HG03520 (cell line): ENCODE measurements around the gene PLPP4.
"Not testable (repeated sequence)": the region's sequence is repeated elsewhere in the genome, so short reads cannot be mapped to it uniquely, and the experiment has no call there.

Experiments
- ATAC-seq: cut with Tn5 transposase; IDR thresholded peaks from one replicate; pipeline ENCODE4 v1.9.1; 2021; ENCODE audit warnings: mild to moderate bottlenecking, moderate library complexity; ENCODE audit not compliant: unreplicated experiment

The PLPP4 gene

DNA sequence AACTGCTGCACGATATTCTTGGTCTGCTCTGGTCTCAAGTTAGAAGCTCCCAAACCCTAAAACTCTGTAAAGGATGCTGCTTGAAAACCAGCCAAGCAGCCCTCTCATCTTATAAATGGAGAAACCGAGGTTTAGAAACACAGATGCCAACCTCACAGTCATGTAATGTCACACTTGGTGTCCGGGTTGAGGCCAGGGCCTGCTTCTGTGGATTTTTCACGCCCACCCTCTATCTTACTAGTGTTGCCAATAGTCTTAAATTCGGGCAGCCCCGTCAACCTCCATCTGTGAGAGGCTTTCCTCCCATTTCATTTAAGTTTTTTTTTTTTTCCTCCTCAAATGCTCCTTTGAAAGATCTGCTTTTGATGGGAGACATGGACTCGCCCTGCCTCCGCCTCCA, 28.9 kb downstream of the PLPP4 start:
- ATAC-seq = no peak

DNA sequence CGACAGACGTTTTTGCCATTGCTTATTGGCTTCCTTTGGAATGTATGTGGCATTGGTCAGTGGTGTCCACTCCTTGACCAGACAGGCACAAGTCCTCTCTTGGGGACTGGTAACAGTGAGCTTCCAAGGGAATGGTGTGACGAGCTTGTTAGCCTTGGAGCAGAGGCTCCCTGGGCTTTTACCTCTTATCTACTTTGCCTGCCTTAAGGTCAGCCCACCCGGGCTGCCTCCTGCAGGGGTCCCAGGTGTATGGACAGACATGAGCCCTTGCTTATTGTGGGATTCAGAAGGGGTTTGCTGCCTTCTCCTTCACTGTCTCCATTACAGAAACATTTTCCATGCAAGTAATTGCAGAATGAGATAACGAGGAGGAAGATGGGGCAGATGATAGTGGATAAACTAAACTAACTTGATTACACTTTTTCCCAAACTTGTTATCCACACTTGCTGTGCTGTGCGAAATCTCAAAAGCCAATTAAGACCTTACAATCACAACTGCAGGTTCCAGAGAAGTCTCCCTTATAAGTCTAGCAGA, 29.7 kb downstream of the PLPP4 start:
- no peak for ATAC-seq

DNA sequence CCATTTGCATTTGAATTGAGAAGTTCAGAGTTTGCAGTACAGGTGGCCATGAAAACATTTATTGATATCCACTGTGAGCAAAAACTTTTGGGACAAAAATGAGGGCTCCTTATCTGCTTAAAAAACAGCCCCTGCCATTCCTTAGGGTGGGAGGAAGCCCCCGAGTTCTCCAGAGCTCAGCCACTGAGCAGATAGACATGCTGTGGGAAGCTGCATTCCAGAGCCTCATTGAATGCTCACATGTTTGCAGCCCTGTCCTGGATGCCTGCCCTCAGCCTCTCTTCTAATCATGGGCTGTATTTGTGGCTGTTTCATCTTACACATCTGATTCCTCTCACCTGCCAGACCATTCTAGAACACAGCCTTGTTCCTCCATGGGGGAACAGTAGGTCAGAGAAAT, 33.3 kb downstream of the PLPP4 start:
- ATAC-seq = no peak

DNA sequence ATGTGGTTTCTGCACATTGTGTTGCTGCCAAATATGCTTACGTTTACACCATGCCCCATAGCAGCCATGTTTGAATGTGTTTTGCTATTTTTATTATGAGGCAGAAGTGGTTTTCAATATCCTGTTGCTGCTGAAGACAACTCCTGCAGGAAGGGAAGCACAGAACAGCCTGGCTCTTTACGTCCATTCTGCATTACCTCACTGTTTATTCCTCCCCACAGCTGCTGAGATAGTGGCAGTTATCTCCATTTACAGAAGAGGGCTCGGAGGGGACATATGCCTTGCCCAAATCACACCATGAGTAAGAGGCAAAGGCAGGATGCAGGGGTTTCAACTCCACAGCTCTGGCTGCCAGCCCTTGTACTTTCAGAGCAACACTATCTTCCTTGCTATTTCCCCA, 35.3 kb downstream of the PLPP4 start:
- no peak for ATAC-seq

DNA sequence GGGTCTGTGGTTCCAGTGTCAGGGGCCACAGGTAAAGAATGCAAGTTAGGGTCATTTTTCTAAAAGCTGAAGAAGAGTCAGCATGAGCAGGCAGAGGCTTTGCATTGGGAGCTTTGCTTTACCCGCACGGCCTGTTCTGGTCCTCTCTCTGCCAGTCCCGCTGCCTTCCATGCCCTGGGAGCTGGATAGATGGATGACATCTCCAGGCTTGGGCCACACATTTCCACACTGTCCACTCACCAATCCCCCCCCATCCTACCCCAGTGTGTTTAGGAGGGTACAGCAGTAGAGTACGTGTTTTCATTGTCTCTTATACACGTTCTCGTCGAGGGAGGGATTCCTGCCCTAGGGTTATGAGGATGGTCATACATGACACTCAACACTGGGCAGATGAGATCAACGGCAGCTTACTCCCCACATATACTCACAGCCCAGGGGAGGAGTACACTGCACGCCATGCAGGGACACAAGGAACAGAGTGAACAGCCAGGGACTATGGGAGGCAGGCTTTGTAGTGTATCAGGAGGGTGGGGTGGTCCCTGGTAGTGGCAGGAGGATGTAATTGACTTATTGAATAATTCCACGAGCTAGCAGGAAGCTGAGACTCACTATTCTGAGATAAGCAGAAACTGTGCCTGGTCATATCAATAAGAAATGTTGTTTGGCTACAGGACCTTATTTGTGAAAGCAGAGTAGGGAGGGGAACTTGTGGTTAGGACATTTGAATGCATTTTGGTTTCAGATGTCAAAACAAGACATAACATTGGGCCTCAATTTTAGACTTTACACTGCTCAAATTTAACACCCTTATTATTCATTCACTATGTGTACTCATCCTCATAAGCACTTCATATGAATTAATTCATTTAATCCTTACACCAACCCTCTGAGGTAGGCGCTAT, 36.6 kb downstream of the PLPP4 start:
- peak; percentile 82 for ATAC-seq

DNA sequence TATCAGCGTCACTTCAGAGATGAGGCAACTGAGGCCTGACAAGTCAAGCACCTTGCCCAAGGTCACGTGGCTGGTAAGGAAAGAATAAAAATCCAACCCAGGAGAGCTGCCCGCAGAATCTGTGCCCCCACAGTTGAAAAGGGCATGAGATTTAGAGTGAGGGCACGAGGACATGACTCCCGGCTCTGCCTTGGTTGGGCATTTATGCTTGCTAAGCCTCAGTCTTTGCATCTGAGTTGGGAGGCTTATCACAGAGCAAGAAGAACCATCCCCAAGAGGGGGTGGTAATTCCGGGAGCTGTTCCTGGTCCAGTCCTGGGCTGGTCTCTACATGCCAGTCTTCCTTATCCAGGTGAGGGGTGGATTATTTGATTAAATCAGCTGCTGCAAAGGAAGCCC, 37.3 kb downstream of the PLPP4 start:
- no peak for ATAC-seq

DNA sequence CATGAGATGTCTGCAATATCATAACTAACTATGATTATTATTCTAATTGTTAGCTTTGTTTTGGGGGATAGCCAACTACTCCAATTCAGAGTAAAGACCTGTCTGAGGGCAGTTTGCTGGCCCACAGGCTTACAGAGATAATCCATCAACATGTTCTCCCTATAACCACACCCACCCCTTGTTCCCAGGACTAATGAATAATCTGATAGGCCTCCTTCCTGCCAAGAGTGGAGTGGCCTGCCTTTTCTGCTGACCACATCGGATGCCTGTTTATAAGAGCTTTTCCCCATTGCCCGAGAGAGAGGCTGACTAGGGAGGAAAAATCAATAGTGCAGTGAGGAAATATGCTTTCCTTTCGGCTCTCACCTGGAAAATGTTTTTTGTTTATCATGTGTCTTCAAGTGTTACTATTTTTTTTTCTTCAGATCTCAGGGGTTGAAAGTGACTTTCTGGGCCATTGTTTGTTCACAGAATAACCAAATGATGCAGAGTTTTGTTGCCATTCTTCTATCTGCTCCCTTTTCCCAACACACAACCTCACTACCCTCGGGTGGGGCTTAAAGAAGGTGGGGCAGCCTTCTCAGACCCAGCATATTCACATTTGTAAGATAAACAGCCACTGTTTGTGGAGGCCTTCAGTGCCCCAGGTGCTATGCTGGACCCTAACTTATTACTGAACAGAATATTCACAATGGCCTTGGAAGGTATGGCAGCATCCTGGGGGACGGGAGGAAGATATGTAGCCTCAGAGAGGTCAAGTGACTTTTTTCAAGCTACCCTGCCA, 38.4 kb downstream of the PLPP4 start:
- no peak for ATAC-seq

DNA sequence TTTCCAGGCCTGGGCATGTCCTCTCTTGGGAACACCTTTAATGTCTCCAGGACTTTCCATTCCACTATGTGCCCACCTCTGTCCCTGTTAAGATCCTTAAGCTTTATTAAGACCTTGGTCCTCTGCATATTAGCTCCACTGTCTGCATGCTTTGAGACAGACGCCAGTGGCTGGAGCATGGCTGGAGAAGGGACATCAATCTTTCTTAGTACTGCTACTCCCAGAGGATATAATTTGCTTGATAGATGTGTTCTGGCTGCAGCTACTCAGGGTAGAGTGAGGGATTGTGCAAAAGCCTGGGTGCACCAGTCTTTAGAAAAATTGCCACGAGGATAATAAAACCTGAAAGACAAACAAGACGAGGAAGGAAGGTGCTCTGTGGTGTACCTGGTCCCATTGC, 42.9 kb downstream of the PLPP4 start:
- no peak for ATAC-seq

DNA sequence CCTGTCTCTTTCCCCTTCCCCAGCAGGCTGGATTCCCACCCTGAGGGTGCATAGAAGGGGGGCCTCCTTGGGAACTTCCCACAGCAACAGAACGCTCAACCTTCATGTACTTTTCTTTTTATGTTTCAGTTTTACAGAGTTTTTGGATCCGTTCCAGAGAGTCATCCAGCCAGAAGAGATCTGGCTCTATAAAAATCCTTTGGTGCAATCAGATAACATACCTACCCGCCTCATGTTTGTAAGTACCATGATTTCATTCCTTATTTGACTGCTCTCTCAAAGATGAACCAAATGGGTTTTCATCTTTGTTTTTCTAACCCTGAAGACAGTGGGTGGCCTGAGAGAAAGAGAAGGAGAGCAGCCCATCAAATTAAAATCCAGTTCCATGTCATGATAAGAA, 46.7 kb downstream of the PLPP4 start:
- no peak for ATAC-seq

DNA sequence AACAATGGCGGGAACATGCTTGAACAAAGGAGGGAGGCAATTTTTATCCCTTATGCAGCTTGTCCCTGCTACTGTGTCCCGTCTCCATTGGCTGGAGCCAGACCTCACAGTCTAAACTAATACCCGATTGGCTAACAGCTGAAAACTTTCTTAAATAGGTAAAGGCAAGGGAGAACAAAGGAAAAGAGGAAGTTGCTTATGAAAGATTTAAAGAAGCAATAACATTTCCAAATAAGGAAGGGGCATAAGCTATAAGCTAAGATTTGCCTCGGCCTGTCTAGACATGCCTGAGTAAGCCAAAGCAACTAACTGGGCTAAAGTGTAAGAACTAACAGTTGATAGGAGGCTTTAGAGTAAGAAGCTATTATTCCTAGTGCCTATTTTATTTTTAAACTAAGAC, 47.2 kb downstream of the PLPP4 start:
- ATAC-seq = not testable (repeated sequence)

DNA sequence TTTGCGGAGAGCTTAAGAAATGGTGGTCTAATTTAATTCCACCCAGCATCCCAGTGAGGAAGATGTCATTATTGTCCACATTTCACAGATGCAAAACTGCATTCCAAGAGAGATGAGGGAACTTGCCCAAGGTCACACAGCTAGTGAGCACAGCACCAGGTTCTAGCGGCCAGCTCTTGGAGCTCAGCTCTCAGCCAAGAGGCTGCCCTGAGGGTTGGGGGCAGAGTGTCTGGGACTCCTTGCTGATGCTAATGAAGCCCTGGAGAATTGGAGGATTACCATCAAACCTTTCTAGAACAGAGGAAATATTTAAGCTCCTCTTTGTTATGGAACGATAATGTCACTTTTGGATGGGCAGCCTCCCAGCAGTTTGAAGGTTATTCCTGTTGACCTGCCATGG, 48.0 kb downstream of the PLPP4 start:
- no peak for ATAC-seq

DNA sequence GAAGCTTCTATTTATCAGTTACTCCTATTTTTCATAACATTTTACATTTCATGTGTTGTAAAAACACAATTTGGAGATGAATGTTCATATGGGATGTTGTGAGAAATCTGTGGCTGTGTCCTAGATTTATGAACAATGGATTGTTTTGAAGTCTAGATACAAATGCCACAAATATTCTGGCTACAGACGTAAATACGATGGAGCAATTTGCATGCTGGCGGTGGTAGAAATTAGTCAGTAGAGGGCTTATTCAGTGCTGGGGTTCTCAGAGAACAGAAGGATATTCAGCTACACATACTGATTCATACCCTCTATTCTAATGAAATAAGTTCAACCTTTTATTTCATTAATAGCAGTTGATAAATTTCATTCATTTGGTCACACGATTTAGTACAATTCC, 48.8 kb downstream of the PLPP4 start:
- ATAC-seq = no peak

DNA sequence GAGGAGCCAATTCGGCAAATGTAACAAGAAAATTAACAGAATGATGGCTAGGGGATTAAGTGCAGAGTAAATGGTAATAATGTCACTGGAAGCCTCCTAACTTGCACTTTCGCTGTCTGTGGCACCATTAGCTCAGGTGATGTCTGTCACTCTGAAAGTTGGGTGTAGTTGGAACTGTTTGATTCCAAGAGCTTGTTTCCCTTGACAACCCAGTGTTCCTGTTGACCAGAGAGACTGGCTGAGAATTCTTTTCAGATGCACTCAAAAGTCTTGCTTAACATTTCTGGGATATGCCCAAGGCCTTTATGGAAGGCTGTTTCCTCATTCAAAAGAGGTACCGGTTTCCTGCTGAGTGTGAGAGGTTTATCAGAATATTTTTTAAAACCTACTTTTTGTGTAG, 49.6 kb downstream of the PLPP4 start:
- no peak for ATAC-seq

DNA sequence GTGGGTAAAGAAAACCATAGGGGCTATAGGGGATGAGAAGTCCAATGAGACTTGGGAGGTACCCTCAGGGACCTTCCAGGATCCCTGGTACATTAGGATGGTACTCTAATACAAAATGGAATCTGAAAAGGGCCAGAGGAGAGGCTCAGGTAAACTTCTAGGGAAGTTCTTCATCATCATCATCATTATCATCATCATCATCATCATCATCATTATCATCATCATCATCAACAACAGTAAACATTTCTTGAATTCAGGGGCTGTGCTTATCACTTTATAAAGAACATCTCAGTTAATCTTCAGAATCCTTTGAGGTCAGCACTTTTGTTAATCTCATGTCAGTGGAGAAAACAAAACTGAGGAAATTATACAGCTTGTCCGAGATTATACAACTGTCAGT, 50.1 kb downstream of the PLPP4 start:
- no peak for ATAC-seq

DNA sequence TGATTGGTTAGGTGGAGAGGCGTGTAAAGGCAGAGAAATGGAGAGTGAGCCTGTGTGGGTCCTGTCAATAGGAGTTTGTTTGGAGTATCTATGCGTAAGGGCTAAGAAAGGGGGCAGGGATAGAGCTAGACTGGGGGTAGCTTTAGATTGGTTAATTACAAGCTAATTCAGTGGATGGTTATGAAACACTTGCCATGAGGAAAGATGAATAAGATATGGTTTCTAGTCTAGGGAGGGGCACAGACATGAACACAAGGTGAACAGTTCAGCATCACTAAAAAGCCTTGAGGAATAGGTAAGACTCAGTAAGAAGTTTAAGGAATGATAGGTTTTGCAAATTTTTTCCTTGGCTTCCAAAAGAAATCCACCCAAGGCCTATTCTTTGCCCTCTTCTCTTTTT, 50.6 kb downstream of the PLPP4 start:
- ATAC-seq = no peak

DNA sequence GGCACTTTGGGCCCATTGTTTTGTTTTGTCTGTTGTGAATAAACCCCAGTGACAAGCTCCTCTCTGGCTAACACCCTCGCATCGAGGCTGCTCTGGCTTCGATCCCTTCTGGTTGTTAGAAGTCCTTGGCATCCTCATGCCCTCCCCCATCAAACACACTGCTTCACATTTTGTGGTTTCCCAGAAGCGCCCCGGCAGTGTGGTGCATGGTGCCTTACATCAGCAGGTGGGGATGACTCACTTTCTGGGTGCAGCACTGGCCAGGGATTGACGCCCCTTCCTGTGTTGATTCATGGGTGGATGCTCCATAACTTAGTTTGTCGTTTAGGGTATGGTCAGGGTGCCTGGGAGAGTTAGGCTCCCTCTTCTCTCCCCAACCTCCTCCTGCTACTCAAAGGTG, 51.4 kb downstream of the PLPP4 start:
- ATAC-seq = no peak

DNA sequence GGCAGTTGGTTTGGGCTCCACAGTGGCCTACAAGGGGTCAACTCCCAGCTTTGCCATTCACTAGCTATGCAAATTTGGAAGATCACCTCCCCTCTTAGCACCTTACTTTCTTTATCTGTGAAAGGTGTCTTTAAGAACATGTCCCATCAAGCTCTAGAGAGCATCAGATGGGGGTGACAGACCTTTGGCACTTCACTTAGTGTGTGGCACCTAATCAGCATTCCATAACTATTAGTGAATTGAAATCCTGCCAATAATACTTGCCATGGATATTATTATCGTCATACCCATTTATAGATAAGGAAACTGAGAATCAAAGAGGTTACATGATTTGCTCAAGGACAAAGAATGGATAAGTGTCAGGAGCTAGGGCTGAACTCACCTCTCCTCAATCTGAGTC, 51.9 kb downstream of the PLPP4 start:
- ATAC-seq = no peak

DNA sequence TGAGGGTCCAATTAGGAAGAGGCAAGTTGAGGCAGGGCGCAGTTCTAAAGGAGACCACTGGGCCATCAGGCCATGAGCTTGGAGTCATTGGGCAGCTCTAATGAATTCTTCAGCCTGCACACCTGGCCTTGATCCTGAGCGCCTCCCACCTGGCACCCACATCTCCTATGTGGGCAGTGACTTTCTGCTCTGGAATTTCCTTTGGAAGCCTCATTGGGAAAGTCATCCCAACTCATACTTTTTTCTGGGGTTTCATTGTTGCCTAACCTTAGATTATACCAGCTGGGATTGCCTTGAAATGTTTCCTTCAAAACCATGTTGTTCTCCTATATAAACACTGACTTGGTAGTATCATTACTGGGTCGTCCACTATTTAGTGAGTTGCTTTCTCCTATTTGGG, 54.1 kb downstream of the PLPP4 start:
- no peak for ATAC-seq

DNA sequence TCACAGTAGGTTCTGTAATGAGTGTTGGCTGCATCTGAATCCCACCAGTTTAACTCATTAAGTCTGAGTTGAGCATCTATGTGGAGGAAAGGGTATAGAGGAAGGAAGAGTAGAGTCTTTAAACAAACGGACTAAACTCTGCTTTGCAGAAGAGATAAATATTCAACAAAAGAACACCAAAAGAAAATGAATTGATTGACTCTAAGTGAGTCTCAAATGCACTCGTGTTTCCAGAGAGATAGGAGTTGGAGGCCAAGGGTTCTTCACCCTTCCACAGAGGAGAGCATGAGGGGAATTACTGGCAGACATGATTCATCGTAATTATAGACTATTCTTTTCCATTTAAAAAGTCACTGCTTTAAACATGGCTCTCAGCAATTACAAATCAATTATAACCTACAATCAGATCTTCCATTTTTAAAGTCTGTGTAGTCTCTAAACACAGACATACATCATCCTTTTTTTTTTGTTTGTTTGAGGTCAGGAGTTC, 56.3 kb downstream of the PLPP4 start:
- no peak for ATAC-seq

DNA sequence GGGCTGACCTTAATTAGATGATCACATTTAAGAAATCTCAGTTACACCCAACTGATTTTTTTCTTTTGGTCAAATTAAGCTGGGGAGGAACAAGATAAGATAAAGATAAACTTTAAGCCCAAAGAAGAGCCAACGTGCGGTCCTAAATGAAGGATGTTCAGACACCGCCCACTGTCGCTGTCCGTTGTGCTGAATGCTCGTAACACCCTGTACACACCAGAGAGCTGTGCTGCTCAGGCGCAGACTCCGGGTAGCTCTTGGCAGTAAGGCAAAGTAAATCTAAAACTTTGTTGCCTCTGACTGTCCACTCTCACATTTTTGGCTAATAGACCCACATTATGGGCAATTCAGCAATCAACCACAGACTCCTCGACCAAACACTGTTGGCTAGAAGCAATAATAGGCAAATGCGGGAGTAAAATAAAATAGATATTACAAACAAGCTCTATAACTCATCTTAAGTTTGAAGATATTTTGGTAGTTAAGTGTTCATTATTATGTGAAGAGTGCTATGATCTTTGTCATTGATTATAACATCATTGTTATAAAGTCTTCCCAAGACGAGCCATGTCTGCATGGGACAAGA, 57.1 kb downstream of the PLPP4 start:
- ATAC-seq = no peak

DNA sequence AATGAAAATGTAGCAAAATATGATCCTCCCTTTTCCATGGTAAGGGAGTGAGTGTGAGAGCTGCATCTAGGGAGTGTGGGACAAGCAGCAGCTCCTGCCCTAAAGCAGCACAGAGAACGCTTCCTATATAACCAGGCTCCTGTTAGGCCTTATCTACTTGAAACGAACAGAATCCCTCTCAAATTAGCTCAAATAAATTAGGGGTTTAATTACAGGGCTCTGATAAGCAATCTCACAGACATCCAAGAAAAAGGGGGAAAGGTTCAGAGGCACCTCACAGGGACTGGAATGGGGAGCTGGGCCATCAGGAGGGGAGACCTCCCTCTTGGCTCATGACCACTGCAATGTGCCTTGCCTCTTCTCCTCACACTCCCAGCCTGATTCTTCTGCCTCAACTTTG, 57.9 kb downstream of the PLPP4 start:
- ATAC-seq = no peak
